Left cardiac atrium (tissue), 4 donors: ENCODE results near the gene PGAM4. TPM values are rescaled to one million over a fixed set of nuclear protein-coding genes. Genes with fewer than 3 reads are reported as not detected.
"Not testable (repeated sequence)": the region's sequence is repeated elsewhere in the genome, so short reads cannot be mapped to it uniquely, and the experiment has no call there.

Experiments used
- ATAC-seq, 2 donors: fragments of 200-7000 bp; cut with Tn5 transposase; one replicate each; pipeline ENCODE4 v1.9.1; 2020; ENCODE audit warnings: mild to moderate bottlenecking in 2 of 2, moderate library complexity in 2 of 2
- DNase-seq: peaks from one replicate; pipeline ENCODE4 v3.0.0-alpha.2; 2020
- intact Hi-C, 2 donors: fragments of 100-400 bp; cut with DNase I; formaldehyde crosslinking; loops; one replicate each; pipeline versions ENCODE4 v1.14.1 to v1.15.1; 2022 to 2023
- total RNA-seq, 2 donors: library from RNA; stranded (reverse); fragmentation: NEBNext Ultra II Directional; extraction: Animal tissue kit (Norgen Biotek cat#: 25700); gene quantifications; one replicate each; pipeline ENCODE4 v1.2.1, GENCODE V29; 2021
- donor health status: DM: no; HTN: yes; CAD: no.
- donor health status: DM: no; HTN: yes; CAD: no; lungs with severe emphysema.
- donor health status: DM: yes; HTN: yes; CAD: no.
- donor health status: Dilated cardiomyopathy.

Gene PGAM4
- total RNA-seq, 2 donors from 2014 or later = 0.56 TPM; not detected in 1

- intact Hi-C loops = no loop called here
- no peak for DNase-seq
- no peak for ATAC-seq
Observed at GRCh38 chrX:77935886-77936285, 33.6 kb downstream of the PGAM4 start.

GRCh38 chrX:77930581-77930980, 38.9 kb downstream of the PGAM4 start:
- no peak for DNase-seq
- ATAC-seq = no peak
- intact Hi-C loops = no loop called here

- DNase-seq (no peak), ATAC-seq (no peak)
- intact Hi-C loops = no loop called here
Observed at GRCh38 chrX:77925764-77926163, 43.7 kb downstream of the PGAM4 start.

- no peak for DNase-seq
Observed at GRCh38 chrX:77924320-77924859, 45.0 kb downstream of the PGAM4 start.

GRCh38 chrX:77922787-77923186, 46.7 kb downstream of the PGAM4 start:
- no peak for DNase-seq
- intact Hi-C loops = no loop called here
- ATAC-seq = no peak

More at GRCh38 chrX:77924320-77924859, 45.0 kb downstream of the PGAM4 start:
- no peak for ATAC-seq
- intact Hi-C loops = no loop called here

- not testable (repeated sequence) for ATAC-seq, DNase-seq
- intact Hi-C loops = loop anchor here in 1 of 2 donors (10.0 kb wide), 1 partner anchor 105 kb away; no protein-coding TSS in a partner anchor
Observed at GRCh38 chrX:77919370-77919769, 50.1 kb downstream of the PGAM4 start.

GRCh38 chrX:77918568-77918967, 50.9 kb downstream of the PGAM4 start:
- ATAC-seq (peak; percentile 44 to 47), DNase-seq (no peak)
- intact Hi-C loops = loop anchor here in 1 of 2 donors (10.0 kb wide), 1 partner anchor 106 kb away; no protein-coding TSS in a partner anchor

Other genes with a start within 250 kb of the PGAM4 start
- gene ATRX, start 183.4 kb downstream of the PGAM4 start, total RNA-seq = 10 to 100 TPM; 69.5 to 75.4 TPM
- 10 to 100 TPM; 65.0 to 66.9 TPM for gene MAGT1, start 74.2 kb downstream of the PGAM4 start, total RNA-seq
- gene COX7B, start 70.2 kb downstream of the PGAM4 start, total RNA-seq = 1,000 to 10,000 TPM; 1,144 to 1,167 TPM
- gene ATP7A, start 58.9 kb downstream of the PGAM4 start, total RNA-seq = 1 to 10 TPM; 6.9 to 8.6 TPM
- 100 to 1,000 TPM; 346 to 453 TPM for gene PGK1, start 134.6 kb upstream of the PGAM4 start, total RNA-seq
- 10 to 100 TPM; 20.3 to 20.8 TPM for gene TAF9B, start 170.0 kb upstream of the PGAM4 start, total RNA-seq